Endothelial cell of umbilical vein (primary cell): ENCODE data around the gene SULF2.
A peak's percentile ranks its signal among the peaks of the same experiment; 100 is the strongest.

Experiments used
- CTCF ChIP-seq, 2 donors: IDR thresholded peaks; 1 replicate in 1 of 2; 2 replicates in 1 of 2; pipeline ENCODE4 v1.5.1; 2011; ENCODE audit warnings: low read length in 2 of 2, mild to moderate bottlenecking in 2 of 2, moderate library complexity in 2 of 2, control low read depth in 1 of 2, inconsistent platforms in 1 of 2, low read depth in 1 of 2; ENCODE audit not compliant: insufficient read depth in 1 of 2; ENCODE audit errors: extremely low read depth in 1 of 2
- EZH2 ChIP-seq: IDR thresholded peaks from 2 replicates; pipeline ENCODE4 v1.6.1; 2012; ENCODE audit warnings: borderline replicate concordance, low read depth, mild to moderate bottlenecking, moderate library complexity, low read length, inconsistent platforms; ENCODE audit not compliant: severe bottlenecking
- FOS ChIP-seq: IDR thresholded peaks from 2 replicates; pipeline ENCODE4 v1.6.1; 2011; ENCODE audit warnings: mild to moderate bottlenecking, low read length, moderate library complexity, borderline replicate concordance; ENCODE audit not compliant: insufficient read depth
- GATA2 ChIP-seq: IDR thresholded peaks from 2 replicates; pipeline ENCODE4 v1.7.0; 2011; ENCODE audit warnings: low read depth, mild to moderate bottlenecking, moderate library complexity, mixed read lengths, low read length; ENCODE audit not compliant: insufficient read length, insufficient read depth
- JUN ChIP-seq: IDR thresholded peaks from 2 replicates; pipeline ENCODE4 v1.6.1; 2011; ENCODE audit warnings: borderline replicate concordance, low read depth; ENCODE audit not compliant: insufficient read length, insufficient read depth
- MAX ChIP-seq: IDR thresholded peaks from 2 replicates; pipeline ENCODE4 v1.6.1; 2011; ENCODE audit not compliant: insufficient read depth, insufficient read length
- MYC ChIP-seq: IDR thresholded peaks from one replicate; pipeline ENCODE4 v1.6.1; 2011; ENCODE audit warnings: mild to moderate bottlenecking, low read depth, low read length
- POLR2A ChIP-seq: IDR thresholded peaks from 2 replicates; pipeline ENCODE4 v1.6.1; 2012; ENCODE audit warnings: low read depth, mild to moderate bottlenecking, control low read depth, low read length
- POLR2AphosphoS5 ChIP-seq: IDR thresholded peaks from 2 replicates; pipeline ENCODE4 v1.6.1; 2012; ENCODE audit warnings: low read depth, mild to moderate bottlenecking, control low read depth, low read length, moderate library complexity; ENCODE audit not compliant: insufficient read depth

GRCh38 chr20:47784599-47785310 is 526 bp downstream of the SULF2 start:
- TF ChIP-seq CTCF (IDR thresholded peaks at IDR 0.05; ENCODE audit: extremely low read depth in 1 of 2, insufficient read depth in 1 of 2, low read depth in 1 of 2, low read length in 2 of 2) (peak in 1 of 2 donors; percentile 34), EZH2 (no peak), POLR2A (no peak), POLR2AphosphoS5 (no peak), MYC (no peak), MAX (no peak), FOS (no peak), JUN (no peak), GATA2 (no peak)
